ENCODE results near the gene WT1.

DNA sequence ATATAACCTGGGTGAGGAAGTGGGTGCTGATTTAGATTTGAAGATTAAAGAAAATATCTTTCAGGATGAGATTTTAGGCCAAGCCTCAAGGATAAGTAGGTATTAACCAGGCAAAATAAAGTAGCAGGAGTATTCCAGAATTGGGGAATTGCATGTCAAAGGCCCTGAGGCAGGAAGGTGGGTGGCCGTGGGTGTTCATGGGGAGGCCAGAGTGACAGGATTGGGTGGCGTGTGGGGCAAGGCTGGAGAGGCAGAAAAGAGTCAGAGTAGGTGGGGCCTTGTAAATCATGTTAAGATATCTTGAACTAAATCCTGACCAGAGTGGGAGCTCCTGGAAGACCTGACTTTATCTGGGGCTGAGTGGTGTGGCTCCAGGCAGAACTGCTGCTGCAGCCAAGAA, 19.7 kb upstream of the WT1 start:
- TF ChIP-seq, protein P1, sequence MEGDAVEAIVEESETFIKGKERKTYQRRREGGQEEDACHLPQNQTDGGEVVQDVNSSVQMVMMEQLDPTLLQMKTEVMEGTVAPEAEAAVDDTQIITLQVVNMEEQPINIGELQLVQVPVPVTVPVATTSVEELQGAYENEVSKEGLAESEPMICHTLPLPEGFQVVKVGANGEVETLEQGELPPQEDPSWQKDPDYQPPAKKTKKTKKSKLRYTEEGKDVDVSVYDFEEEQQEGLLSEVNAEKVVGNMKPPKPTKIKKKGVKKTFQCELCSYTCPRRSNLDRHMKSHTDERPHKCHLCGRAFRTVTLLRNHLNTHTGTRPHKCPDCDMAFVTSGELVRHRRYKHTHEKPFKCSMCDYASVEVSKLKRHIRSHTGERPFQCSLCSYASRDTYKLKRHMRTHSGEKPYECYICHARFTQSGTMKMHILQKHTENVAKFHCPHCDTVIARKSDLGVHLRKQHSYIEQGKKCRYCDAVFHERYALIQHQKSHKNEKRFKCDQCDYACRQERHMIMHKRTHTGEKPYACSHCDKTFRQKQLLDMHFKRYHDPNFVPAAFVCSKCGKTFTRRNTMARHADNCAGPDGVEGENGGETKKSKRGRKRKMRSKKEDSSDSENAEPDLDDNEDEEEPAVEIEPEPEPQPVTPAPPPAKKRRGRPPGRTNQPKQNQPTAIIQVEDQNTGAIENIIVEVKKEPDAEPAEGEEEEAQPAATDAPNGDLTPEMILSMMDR (conservative IDR thresholded peaks at IDR 0.05; ENCODE audit: low read depth, low read length): no peak
- TF ChIP-seq, protein P2, sequence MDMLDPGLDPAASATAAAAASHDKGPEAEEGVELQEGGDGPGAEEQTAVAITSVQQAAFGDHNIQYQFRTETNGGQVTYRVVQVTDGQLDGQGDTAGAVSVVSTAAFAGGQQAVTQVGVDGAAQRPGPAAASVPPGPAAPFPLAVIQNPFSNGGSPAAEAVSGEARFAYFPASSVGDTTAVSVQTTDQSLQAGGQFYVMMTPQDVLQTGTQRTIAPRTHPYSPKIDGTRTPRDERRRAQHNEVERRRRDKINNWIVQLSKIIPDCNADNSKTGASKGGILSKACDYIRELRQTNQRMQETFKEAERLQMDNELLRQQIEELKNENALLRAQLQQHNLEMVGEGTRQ (IDR thresholded peaks at IDR 0.05; ENCODE audit: low read depth, low read length): no peak
- TF ChIP-seq RCOR1 (IDR thresholded peaks at IDR 0.05; ENCODE audit: insufficient replicate concordance, low read length) (no peak), SMC3 (IDR thresholded peaks at IDR 0.05; ENCODE audit: low read depth, low read length) (no peak), CHD1 (IDR thresholded peaks at IDR 0.05; ENCODE audit: low read depth, low read length) (no peak), POLR2A (IDR thresholded peaks at IDR 0.05; ENCODE audit: low read depth, low read length) (no peak), RAD21 (IDR thresholded peaks at IDR 0.05; ENCODE audit: low read length) (no peak), MAFK (IDR thresholded peaks at IDR 0.05; ENCODE audit: low read depth, low read length) (no peak), CEBPB (IDR thresholded peaks at IDR 0.05; ENCODE audit: low read depth, low read length) (no peak), FOS (IDR thresholded peaks at IDR 0.05; ENCODE audit: low read depth, low read length) (no peak)
- TF ChIP-seq, protein P3, sequence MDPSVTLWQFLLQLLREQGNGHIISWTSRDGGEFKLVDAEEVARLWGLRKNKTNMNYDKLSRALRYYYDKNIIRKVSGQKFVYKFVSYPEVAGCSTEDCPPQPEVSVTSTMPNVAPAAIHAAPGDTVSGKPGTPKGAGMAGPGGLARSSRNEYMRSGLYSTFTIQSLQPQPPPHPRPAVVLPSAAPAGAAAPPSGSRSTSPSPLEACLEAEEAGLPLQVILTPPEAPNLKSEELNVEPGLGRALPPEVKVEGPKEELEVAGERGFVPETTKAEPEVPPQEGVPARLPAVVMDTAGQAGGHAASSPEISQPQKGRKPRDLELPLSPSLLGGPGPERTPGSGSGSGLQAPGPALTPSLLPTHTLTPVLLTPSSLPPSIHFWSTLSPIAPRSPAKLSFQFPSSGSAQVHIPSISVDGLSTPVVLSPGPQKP (IDR thresholded peaks at IDR 0.05; ENCODE audit: borderline replicate concordance, low read depth, low read length): no peak
